HG03103 (cell line): Measurements from ENCODE around the gene CD47.

Source experiments
- ATAC-seq: cut with Tn5 transposase; IDR thresholded peaks from one replicate; pipeline ENCODE4 v1.9.1; 2021; ENCODE audit warnings: low read depth; ENCODE audit not compliant: unreplicated experiment

CD47 gene

DNA sequence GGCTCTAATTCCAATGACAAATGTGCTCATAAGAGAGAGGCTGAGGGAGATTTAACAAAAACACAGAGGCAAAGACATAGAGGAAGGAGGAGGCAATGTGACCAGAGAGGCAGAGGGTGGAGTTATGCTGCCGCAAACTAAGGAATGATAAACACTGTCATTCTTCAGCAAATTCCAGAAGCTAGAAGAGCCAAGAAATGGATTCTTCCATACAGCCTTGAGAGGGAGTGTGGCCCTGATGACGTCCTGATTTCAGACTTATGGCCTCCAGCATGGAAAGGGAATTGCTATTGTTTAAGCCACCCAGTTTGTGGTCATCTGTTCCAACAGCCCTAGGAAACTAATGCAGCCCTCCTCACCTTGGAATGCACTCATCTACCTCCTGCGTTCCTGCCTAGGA is 30.5 kb downstream of the CD47 start:
- ATAC-seq: no peak

GRCh38 chr3:108055931-108056330 is 34.9 kb downstream of the CD47 start:
- ATAC-seq: no peak

- ATAC-seq: no peak
These were observed 35.9 kb downstream of the CD47 start for GRCh38 chr3:108054935-108055334.

DNA sequence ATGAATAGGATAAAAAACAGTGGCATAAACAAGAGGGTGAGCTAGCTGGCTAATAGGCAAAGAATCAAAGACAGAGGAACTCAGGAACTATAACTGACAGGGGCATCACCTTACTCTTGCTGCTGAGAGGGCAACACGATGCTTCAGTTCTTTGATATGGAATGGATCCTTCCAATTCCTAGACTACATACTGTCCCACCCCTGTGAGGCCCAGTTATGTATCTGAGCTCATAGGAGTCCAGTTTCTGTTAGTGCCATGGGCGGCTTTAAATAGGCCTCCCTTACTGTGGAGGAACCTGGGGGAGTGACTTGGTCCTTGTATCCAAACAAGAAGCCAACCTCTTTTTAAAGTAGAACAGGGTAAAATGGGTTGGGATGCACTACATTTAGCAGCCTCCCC is 37.3 kb downstream of the CD47 start:
- no peak for ATAC-seq

- ATAC-seq: no peak
These were observed 37.8 kb downstream of the CD47 start for GRCh38 chr3:108053067-108053466.

DNA sequence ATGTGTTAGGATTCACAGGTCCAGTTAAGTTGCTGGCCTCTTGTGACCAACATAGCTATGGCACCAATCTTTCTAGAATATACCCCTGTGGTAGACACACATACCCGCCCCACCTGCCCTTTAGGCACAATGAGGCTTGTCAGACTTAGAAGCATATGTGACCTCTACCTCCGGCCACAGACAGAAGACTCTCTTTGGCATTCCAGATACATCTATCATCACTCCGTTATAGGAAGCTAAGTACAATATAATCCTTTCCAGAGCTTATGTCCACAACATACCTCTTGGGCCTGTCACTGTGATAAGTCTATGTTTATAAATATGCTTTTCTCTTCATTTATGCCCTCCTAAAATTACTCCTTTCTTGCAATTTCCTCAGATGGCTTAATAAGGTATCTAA is 39.8 kb downstream of the CD47 start:
- ATAC-seq: no peak

DNA sequence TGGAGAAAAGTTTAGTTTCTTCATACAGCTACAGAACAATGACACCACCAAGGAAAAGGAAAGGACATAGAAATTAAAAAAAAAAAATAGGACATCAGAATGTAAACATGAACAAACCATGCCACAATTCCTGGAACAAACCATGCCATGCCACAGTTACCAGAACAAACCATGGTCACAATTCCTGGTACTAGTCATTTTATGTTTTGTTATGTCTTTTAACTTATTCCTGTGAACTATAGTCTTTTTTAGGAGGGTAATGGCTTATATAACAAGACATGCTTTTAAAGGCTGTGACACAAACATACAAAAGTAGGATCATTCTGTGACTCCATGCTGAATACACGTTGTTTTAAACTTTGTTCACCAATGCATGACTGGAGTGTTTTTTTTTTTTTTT is 42.8 kb downstream of the CD47 start:
- no peak for ATAC-seq

GRCh38 chr3:108046247-108046646 is 44.6 kb downstream of the CD47 start:
- no peak for ATAC-seq

- ATAC-seq: no peak
These were observed 46.1 kb downstream of the CD47 start for GRCh38 chr3:108044699-108045098.

- no peak for ATAC-seq
These were observed 48.5 kb downstream of the CD47 start for GRCh38 chr3:108042300-108042699.

DNA sequence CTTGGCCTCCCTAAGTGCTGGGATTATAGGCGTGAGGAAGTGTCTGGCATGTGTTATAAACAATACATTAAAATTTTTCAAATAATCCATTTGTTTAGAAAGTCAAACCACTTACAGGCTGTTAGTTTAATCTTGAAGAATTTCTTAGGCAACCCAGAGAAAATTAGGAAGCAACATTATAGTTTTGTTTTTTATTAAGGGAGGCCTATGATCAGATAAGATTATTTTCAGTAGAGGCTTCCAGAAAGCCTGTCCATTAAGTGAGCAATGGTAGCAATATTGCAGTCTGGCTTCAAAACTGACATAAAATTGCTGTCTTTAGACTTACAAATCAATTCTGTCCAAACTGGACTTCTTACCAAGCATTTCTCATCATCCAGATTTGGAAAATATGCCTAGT is 49.6 kb downstream of the CD47 start:
- ATAC-seq: no peak

GRCh38 chr3:108037770-108038169 is 53.1 kb downstream of the CD47 start:
- ATAC-seq: no peak

- peak; percentile 68 for ATAC-seq
These were observed 53.7 kb downstream of the CD47 start for GRCh38 chr3:108036984-108037741.

- no peak for ATAC-seq
These were observed 54.4 kb downstream of the CD47 start for GRCh38 chr3:108036401-108036800.

DNA sequence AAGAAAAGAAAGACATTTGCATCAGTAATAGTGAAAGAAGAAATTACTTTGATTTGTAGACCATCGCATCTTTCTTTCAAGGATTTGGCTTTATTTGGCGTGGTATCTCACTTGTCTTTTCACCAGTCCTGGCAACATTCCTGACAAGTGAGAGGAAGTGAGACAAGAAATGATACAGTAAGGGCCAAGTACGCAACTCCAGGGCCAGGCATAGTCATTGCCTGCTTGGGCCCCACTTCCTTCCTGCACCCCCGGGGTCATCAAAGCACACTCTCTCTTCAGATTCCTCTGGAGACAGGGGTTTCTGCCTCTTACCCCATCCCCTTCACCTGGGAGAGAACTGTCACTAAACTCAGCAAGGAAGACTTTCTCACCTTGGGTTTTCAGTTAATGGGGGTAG is 55.1 kb downstream of the CD47 start:
- ATAC-seq: no peak

GRCh38 chr3:108031895-108032294 is 58.9 kb downstream of the CD47 start:
- ATAC-seq: no peak

- no peak for ATAC-seq
These were observed 59.9 kb downstream of the CD47 start for GRCh38 chr3:108030960-108031359.

DNA sequence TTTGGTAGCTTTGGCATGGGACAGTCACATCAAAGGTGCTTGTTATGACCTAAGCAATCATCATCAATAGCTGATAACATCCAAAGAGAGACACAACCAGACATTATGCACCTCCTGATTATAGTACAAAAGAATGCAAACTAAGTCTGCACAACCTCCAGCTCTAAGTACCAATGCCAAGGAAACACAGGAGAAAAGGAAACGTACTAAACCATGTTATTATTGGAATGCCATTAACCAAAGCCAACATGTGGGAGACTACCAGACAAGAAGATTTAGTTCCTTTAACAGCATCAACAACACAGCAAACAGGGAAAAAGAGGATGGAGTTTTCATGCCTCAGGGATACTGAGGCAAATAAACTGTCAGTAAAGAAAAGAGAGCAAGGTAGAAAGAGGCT is 61.4 kb downstream of the CD47 start:
- ATAC-seq: no peak

DNA sequence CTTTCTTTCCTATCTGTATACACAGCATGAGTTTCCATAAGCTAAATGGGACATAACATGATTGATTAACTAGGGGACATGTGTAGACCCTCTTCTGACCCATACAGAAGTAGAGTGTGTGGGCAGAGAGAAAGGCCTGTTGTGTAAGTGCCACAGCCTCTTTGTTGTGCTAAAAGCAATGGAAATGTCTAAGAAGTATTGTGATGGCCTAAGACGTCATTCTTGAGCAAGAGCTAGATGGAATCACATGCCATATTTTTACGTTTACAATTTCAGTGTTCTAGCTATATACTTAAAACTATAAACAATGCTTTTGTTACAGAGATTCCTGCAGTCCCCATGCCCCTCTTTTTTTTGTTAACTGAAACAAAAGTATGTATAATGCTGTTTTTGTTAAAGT is 61.9 kb downstream of the CD47 start:
- no peak for ATAC-seq

- ATAC-seq: no peak
These were observed 65.7 kb downstream of the CD47 start for GRCh38 chr3:108025177-108025576.

GRCh38 chr3:108024146-108024850 is 66.5 kb downstream of the CD47 start:
- no peak for ATAC-seq
